Dedifferentiated amniotic fluid mesenchymal stem cell (primary cell): ENCODE data around the gene TLX2.

Experiments used
- DNase-seq: peaks from one replicate; pipeline ENCODE4 v3.0.0-alpha.2; 2016; ENCODE audit errors: extremely low spot score

Gene TLX2

DNA sequence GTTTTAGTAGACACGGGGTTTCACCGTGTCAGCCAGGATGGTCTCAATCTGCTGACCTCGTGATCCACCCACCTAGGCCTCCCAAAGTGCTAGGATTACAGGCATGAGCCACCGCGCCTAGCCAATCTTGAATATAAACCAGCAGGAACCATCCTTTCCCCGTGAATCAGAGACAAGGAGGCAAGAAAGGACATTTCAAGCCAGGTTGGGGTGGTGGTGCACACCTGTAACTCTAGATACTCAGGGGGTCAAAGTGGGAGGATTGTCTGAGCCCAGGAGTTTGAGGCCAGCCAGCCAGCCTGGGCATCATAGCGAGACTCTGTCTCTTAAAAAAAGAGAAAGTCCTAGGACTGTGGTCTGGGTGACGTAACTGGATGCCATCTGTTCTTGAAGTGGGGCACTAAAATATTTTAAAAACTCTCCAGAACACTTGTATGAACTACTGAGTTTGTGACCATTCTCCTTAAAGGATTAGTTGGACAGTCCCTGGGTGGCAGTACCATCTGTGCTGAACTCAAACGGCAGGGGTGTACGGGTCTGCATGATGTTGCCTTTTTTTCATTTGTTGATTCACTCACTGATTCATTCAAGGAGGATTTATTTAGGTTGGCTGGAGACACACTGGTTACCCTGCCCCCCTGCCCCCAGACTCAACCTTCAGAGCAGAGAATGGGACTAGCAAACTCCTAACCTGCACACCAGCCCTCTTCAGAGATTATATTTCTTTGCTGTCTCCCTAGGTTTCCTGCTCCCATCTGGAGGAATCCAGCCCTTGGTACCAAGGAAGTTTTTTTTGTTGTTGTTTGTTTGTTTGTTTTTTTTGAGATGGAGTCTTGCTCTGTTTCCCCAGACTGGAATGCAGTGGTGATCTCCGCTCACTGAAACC, 2.9 kb upstream of the TLX2 start:
- DNase-seq, result no peak

DNA sequence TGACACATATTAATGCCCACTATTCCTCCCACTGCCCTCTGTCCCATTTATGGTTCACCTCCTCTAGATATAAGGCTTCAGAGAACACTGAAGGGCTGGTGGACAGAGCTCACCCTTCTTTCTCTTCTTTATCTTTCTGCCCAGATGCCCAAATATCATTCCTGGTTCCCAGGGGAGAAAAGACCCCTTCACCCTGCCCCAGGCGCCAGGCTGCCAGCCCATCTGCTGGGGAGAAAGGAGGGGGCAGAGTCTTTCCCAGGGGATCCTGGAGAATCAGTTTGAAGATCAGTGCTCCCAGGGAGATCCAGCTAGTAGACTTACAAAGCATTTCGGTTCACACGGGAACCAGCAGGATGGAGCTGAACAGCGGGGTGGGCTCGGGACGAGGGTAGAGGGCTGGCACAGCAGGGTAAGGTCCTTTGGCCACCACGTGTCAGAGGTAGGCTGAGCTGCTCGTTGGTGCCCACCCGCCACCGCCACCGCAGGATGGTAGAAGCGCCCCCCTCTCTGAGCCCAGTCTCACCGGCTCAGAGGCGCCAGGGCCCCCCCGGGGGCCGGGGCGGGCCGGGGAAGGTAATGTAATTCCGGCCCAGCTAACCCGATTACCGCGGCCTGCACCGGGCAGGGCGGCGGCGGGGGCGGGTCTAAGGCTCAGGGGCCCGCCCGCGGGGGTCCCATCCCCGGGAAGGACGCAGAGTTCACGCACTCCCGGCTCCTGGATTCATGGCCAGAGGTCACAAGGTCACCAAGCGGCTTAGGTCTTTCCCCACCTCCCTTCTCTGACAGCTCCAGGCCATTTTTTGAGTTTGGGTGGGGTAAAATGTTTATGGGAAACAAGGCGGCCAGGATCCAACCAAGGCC, 1.3 kb upstream of the TLX2 start:
- no peak for DNase-seq

GRCh38 chr2:74513605-74514367, 464 bp upstream of the TLX2 start:
- DNase-seq, result no peak

- DNase-seq, result no peak
These were observed 1.2 kb downstream of the TLX2 start for GRCh38 chr2:74515271-74515980.

DNA sequence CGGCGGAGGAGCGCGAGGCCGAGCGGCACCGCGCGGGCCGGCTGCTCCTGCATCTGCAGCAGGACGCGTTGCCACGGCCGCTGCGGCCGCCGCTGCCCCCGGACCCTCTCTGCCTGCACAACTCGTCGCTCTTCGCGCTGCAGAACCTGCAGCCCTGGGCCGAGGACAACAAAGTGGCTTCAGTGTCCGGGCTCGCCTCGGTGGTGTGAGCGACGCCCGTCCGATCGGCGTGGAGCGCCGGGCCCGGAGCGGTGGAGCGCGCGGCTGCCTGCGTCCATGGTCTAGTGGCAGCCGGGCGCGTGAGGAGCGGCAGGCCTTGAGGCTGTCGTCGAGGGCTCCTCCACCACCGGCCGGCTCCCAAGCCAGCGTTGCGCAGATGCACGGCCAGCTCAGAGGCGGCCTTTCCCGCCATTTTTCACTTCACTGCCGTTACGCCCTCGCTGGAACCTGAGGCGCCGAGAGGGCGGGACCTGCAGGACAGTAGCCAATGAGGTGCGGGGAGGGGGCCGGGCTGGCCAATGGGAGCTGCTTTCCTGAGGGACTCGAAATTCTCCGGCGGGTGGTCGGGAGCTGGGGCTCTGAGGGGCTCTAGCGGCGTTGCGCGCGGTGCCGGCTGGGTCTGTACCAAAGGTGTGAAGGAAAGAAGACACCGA, 1.9 kb downstream of the TLX2 start:
- DNase-seq, result no peak

- DNase-seq, result no peak
These were observed 2.4 kb downstream of the TLX2 start for GRCh38 chr2:74516650-74517049.

DNA sequence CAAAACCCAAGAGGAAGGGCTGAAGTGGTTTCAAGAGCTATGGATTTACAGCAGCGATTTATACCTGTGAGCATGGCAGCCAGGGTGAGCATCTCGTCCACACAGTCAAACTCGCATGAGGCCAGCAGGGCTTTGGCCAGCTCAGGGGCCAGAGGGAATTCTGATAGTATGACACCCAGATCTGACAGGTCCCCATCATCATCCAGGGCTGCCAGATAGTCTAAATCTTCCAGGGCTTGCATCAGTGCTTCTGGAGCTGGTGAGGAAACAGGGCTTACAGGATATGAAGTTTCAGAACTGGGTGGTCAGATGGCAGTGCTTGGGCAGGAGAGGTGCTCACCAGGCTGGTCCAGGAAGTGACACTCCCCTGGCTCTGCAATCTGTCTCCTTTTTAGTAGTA, 8.3 kb downstream of the TLX2 start:
- no peak for DNase-seq

GRCh38 chr2:74524005-74524404, 9.8 kb downstream of the TLX2 start:
- no peak for DNase-seq

DNA sequence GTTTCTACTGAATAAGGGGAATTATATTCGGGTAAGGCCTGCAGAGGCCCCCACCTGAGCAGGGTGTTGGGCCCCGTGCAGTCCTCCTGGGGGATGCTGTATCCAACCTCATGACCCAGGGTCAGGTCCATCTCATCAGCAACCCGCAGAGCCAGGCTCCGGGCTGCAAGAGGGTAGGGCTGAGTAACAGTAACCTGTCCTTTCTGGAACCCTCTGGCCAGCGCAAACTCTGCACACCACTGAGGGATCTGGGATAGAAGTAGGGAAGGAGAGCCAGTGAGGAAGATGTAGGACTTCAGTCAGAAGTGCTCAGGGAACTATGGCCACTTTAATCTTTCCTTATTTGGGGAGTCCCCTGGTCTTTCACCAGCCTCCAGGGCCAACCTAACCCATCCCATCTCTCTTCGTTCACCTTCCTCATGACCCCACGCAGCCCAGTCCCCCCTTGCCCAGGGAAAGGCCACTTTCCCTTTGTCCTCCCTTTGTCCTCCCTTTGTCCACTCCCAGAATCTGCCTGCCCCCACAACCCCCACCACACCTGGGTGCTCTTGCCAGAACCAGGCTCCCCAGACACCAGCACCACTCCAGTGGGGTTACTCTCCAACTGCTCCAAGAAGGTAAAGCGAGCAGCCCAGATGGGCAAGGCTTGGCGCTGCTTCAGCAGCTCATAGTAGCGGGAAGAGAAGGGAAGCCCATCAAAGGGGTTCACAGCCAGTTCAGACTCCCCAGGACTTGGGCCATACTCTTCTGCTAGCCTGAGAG, 10.9 kb downstream of the TLX2 start:
- no peak for DNase-seq

DNA sequence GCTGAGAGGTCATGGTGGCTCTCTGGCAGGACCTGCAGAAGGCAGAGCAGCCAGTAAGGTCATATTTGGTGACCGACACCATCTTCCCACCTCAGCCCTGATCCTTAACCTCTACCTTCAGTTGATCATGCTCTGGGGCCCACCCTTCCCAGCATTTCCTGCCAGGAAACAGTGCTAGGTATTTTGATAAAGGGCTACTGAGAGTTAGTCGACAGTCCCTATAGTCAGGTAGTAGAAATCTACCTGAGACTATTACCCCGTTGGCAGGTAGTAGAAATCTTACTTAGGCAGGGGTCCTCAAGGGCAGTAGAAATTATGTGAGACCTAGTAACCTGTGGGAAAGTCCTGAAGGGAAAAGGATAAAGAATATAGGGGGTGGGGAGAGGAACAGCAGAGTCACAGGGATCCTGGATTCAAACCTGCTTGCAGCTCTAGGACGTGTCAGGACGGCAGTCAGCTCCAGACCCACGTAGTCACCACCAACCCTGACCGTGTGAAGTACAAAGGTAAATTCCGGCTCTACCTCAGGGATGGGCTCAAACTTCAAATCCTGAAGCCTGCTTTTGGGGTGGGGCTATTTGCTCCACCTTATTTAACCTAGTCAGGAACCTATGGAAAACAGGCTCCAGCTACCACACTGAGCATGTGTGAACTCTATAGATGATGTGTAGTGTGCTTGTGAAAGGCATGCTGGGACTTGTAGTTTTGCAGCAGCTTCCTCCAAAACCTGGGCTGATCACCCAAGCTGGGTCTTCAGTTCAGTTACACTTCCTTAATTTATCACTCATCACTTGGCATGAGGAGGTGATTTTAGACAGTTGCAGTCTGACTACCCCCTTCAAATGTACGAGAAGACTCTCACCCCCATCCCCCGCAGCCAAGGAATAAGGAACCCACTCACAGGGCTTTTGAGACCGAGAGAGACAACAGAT, 11.7 kb downstream of the TLX2 start, which contains the start of gene DQX1:
TSS of gene DQX1 (minus strand) at position 515 of the 932 bp plus-strand sequence. CDS start at position 13, 502 bp downstream.
- DNase-seq, result no peak

DNA sequence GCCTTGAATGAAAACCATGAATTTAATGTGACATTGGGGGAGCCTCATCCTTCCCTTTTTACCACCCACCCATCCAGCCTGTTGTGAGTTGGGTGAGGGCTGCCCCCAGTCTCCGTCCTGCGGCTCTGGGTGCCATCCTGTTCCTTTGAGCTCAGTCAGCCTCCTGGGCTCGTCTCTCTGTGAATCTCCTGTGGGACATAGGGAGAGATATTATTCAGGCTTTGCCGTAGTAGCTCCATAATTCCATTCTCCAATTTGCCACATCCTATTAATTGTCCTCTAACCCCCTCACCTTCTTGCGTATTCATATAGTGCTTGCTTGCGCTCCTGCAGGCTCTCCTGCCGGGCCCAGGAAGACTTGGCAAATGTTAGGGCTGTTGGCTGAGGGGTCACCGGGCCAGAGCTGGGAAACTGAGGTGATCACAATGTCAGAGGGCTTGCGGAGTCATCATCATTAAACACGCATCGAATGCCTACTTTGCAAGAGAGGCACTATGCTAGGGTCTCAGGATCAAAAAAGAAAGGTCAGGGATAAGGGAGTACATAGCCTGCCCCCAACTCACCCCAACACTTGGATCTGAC, 12.5 kb downstream of the TLX2 start:
- DNase-seq, result no peak

DNA sequence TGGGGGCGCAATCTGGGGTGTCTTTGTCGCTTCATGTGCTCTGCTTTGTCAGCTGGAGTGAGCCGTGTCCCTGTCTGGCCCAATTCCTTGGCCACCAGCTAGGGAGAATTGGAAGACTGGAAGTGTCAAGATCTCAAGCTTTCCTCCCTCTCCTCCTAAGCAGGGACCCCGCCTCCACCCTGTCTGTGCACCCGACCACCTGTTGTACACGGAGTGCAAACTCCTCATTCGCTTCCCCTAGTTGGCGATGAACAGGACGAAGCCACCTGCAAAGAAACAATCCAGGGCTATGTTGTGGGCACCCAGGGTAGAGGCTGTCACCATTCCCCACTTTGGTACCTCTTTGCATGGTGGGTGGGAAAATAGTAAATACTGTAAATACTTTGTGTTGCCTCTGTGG, 13.5 kb downstream of the TLX2 start:
- DNase-seq, result no peak

DNA sequence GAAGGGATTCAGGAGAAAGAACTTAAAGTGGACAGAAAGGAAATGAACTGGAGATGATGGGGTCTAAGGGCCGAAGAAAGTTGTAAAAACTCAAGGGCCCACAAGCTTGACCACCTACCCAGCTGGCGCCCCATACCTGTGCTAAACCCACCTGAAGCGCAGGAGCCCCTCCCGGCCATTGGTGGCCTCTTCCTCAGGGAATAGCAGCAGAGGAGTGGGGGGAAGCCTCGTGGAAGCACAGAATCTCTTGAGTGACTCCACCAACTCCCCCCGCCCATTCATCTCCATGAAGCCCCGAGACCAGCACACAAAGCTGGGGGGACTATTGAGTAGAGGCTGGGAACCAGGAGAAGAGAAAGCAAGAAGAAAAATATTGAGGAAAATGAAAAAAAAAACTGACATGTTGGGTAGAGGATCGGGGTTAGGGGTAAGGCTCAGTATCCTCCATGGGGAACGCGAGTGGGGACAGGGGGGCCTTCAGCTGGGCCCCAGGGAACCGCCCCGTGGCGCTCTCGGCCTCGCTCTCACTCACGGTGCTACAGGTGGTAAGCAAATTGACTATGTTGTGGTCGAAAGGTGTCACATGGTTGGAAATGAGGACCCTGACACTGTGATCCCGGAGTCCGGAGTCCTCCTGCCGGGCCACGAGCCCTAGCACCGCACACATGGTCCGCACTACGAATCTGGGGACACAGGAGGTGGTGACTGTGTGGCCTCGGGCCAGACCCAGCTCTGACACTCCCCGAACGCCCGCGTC, 14.5 kb downstream of the TLX2 start:
- no peak for DNase-seq

DNA sequence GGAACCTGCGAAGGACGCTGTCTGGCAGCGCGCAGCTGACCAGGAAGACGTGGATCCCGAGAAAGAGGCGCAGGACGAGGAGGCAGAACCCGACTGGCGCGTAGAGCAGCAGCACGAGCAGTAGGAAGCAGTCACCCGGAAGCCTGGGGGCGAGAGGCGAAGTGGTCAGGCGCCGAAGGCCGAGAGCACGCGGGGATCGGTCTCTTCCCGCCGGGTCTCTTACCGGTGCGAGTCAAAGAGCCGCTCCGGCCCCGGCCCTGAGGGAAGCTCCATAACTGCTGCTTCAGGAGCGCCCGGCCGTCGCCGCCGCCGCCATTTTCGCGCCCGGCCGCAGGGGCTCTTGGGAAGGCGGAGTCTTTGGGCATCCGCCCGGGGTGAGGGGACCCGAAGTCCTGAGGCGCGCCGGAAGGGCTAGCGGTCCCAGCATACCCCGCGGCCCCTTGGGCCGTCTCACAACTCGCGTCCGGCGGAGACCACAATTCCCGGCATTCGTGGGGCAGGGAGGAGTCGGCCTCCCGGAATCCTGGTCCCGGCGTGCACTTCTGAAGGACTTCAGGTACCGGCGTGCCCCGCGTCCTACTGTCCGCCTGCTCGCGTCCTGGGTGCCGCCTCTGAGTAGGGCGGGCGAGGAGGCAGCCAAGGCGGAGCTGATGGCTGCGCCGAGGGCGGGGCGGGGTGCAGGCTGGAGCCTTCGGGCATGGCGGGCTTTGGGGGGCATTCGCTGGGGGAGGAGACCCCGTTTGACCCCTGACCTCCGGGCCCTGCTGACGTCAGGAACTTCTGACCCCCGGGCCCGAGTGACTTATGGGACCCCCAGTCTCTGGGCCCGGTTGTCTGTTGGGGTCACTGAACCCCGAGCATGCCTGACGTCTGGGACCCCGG, 15.3 kb downstream of the TLX2 start, which contains the start of the genes AUP1 and HTRA2:
TSS of gene AUP1 (minus strand) at position 350 of the 882 bp plus-strand sequence. CDS start at position 273, 77 bp downstream.
TSS of gene HTRA2 (plus strand) at position 577 of the 882 bp plus-strand sequence. CDS start at position 651, 74 bp downstream.
- peak; percentile 99 for DNase-seq

- no peak for DNase-seq
These were observed 16.3 kb downstream of the TLX2 start for GRCh38 chr2:74530239-74531187.
